HEK293 (cell line): ENCODE data around the gene EPB41L2.

Experiments used
- GLIS2 ChIP-seq: fragments of 450-650 bp; formaldehyde crosslinking; IDR thresholded peaks from 2 replicates; pipeline ENCODE4 v1.5.1; 2016; ENCODE audit warnings: missing biosample characterization, missing genetic modification characterization
- PBX3 ChIP-seq: sonication (generic); formaldehyde crosslinking; IDR thresholded peaks from 2 replicates; pipeline ENCODE4 v1.8.1; 2022; ENCODE audit warnings: mild to moderate bottlenecking, moderate library complexity, missing genetic modification reagents
- TRIM28 ChIP-seq: IDR thresholded peaks from 2 replicates; pipeline ENCODE4 v1.6.1; 2011; ENCODE audit warnings: low read length, control low read depth, borderline replicate concordance
- ZBTB21 ChIP-seq: fragments of 450-650 bp; formaldehyde crosslinking; IDR thresholded peaks from 2 replicates; pipeline ENCODE4 v1.5.1; 2017; ENCODE audit warnings: missing biosample characterization, missing genetic modification characterization
- ZFP41 ChIP-seq: fragments of 450-650 bp; formaldehyde crosslinking; IDR thresholded peaks from 2 replicates; pipeline ENCODE4 v1.5.1; 2016; ENCODE audit warnings: missing biosample characterization, missing genetic modification characterization, borderline replicate concordance
- ZIC2 ChIP-seq: fragments of 450-650 bp; formaldehyde crosslinking; IDR thresholded peaks from 2 replicates; pipeline ENCODE4 v1.5.1; 2016; ENCODE audit warnings: missing biosample characterization, missing genetic modification characterization
- ZNF121 ChIP-seq: fragments of 450-650 bp; formaldehyde crosslinking; IDR thresholded peaks from 2 replicates; pipeline ENCODE4 v1.5.1; 2016; ENCODE audit warnings: missing biosample characterization, missing genetic modification characterization
- ZNF146 ChIP-seq: fragments of 450-650 bp; formaldehyde crosslinking; IDR thresholded peaks from 2 replicates; pipeline ENCODE4 v1.5.1; 2016; ENCODE audit warnings: missing biosample characterization, missing genetic modification characterization
- ZNF155 ChIP-seq: fragments of 450-650 bp; formaldehyde crosslinking; IDR thresholded peaks from 2 replicates; pipeline ENCODE4 v1.5.1; 2016; ENCODE audit warnings: missing biosample characterization, missing genetic modification characterization
- ZNF157 ChIP-seq: fragments of 450-650 bp; formaldehyde crosslinking; IDR thresholded peaks from 2 replicates; pipeline ENCODE4 v1.5.1; 2016; ENCODE audit warnings: missing biosample characterization, missing genetic modification characterization
- ZNF174 ChIP-seq: fragments of 450-650 bp; formaldehyde crosslinking; IDR thresholded peaks from 2 replicates; pipeline ENCODE4 v1.5.0; 2017; ENCODE audit warnings: missing biosample characterization, mild to moderate bottlenecking, missing genetic modification characterization
- ZNF324 ChIP-seq: fragments of 450-650 bp; formaldehyde crosslinking; IDR thresholded peaks from 2 replicates; pipeline ENCODE4 v1.5.1; 2016; ENCODE audit warnings: missing biosample characterization, missing genetic modification characterization
- ZNF37A ChIP-seq: fragments of 450-650 bp; IDR thresholded peaks from 2 replicates; pipeline ENCODE4 v1.5.1; 2018; ENCODE audit warnings: missing biosample characterization, missing genetic modification characterization
- ZNF404 ChIP-seq: fragments of 450-650 bp; formaldehyde crosslinking; IDR thresholded peaks from 2 replicates; pipeline ENCODE4 v1.5.1; 2017; ENCODE audit warnings: missing biosample characterization, missing genetic modification characterization
- ZNF561 ChIP-seq: fragments of 450-650 bp; IDR thresholded peaks from 2 replicates; pipeline ENCODE4 v1.5.1; 2018; ENCODE audit warnings: missing biosample characterization, missing genetic modification characterization, borderline replicate concordance
- ZNF600 ChIP-seq: fragments of 450-650 bp; formaldehyde crosslinking; IDR thresholded peaks from 2 replicates; pipeline ENCODE4 v1.5.1; 2016; ENCODE audit warnings: missing biosample characterization, missing genetic modification characterization
- ZNF658 ChIP-seq: fragments of 450-650 bp; formaldehyde crosslinking; IDR thresholded peaks from 2 replicates; pipeline ENCODE4; 2016; ENCODE audit warnings: missing biosample characterization, missing genetic modification characterization
- ZNF664 ChIP-seq: fragments of 450-650 bp; formaldehyde crosslinking; IDR thresholded peaks from 2 replicates; pipeline ENCODE4 v1.5.1; 2016; ENCODE audit warnings: missing biosample characterization, missing genetic modification characterization
- ZNF677 ChIP-seq: fragments of 450-650 bp; IDR thresholded peaks from 2 replicates; pipeline ENCODE4 v1.5.0; 2018; ENCODE audit warnings: missing biosample characterization, mild to moderate bottlenecking, missing genetic modification characterization, moderate library complexity
- ZNF830 ChIP-seq: fragments of 450-650 bp; IDR thresholded peaks from 2 replicates; pipeline ENCODE4 v1.5.0; 2018; ENCODE audit warnings: missing biosample characterization, missing genetic modification characterization, low read depth, mild to moderate bottlenecking, moderate library complexity
- ZSCAN18 ChIP-seq: fragments of 450-650 bp; formaldehyde crosslinking; IDR thresholded peaks from 2 replicates; pipeline ENCODE4 v1.5.1; 2016; ENCODE audit warnings: missing biosample characterization, missing genetic modification characterization
- TF ChIP-seq, protein P1 (sequence below): fragments of 450-650 bp; formaldehyde crosslinking; IDR thresholded peaks from 2 replicates; pipeline ENCODE4 v1.5.1; 2016; ENCODE audit warnings: missing biosample characterization, missing genetic modification characterization
- TF ChIP-seq, protein P2 (sequence below): fragments of 450-650 bp; formaldehyde crosslinking; IDR thresholded peaks from 2 replicates; pipeline ENCODE4 v1.5.1; 2017; ENCODE audit warnings: missing biosample characterization, missing genetic modification characterization
- TF ChIP-seq, protein P3 (sequence below): fragments of 450-650 bp; formaldehyde crosslinking; IDR thresholded peaks from 2 replicates; pipeline ENCODE4 v1.5.1; 2016; ENCODE audit warnings: missing biosample characterization, missing genetic modification characterization, borderline replicate concordance
- TF ChIP-seq, protein P4 (sequence below): fragments of 450-650 bp; formaldehyde crosslinking; optimal IDR thresholded peaks from 2 replicates; pipeline ENCODE3; 2016; ENCODE audit warnings: missing biosample characterization, mild to moderate bottlenecking, missing genetic modification characterization

Gene EPB41L2

DNA sequence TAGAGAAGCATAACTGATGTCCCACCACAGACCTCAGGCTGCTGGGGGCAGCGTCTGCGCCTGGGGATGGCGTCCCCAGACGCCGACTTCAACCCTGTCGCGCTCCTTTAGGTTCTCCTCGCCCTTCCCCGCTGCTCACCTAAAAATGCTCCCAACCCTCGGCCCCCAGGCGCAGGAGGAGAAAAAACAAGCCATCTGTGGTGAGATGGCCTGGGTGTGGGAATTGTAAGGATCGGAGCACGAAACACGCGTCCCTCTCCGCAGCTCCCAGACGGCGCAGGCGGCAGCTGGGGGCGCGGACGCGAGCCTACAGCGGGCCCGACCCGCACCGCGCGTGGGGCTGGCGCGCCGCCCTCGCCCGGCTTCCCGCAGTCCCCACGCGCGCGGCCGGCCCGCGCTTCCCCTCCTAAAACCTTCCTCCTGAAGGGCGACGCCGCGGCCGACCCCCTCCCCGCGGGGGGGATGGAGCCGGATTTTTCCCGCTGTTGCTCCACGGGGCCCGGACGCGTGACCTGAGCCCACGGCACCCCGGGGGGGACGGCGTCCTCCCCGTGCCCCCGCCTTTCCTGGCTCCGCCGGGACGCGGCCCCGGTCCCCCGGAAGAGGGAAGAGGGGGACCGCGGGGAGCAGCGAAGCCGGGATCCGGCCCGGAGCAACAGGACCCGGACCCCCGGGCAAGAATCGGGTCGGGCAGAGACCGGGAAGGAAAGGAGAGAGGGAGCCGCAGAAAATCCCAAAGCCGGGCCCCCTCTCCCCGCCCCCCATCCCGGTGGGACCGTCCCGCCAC lies 611 bp downstream of the EPB41L2 start (continued):
- TF ChIP-seq, protein P1, sequence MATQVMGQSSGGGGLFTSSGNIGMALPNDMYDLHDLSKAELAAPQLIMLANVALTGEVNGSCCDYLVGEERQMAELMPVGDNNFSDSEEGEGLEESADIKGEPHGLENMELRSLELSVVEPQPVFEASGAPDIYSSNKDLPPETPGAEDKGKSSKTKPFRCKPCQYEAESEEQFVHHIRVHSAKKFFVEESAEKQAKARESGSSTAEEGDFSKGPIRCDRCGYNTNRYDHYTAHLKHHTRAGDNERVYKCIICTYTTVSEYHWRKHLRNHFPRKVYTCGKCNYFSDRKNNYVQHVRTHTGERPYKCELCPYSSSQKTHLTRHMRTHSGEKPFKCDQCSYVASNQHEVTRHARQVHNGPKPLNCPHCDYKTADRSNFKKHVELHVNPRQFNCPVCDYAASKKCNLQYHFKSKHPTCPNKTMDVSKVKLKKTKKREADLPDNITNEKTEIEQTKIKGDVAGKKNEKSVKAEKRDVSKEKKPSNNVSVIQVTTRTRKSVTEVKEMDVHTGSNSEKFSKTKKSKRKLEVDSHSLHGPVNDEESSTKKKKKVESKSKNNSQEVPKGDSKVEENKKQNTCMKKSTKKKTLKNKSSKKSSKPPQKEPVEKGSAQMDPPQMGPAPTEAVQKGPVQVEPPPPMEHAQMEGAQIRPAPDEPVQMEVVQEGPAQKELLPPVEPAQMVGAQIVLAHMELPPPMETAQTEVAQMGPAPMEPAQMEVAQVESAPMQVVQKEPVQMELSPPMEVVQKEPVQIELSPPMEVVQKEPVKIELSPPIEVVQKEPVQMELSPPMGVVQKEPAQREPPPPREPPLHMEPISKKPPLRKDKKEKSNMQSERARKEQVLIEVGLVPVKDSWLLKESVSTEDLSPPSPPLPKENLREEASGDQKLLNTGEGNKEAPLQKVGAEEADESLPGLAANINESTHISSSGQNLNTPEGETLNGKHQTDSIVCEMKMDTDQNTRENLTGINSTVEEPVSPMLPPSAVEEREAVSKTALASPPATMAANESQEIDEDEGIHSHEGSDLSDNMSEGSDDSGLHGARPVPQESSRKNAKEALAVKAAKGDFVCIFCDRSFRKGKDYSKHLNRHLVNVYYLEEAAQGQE = no peak
- TF ChIP-seq TRIM28 (no peak), ZIC2 (tag by site-specific recombination) (peak; percentile 35; the same call in 1 of the 2 replicates), ZNF174 (tag by site-specific recombination) (no peak), ZFP41 (tag by site-specific recombination) (no peak), PBX3 (CRISPR knock-in tag) (peak; percentile 68; the same call in 1 of the 2 replicates), ZNF658 (tag by site-specific recombination) (no peak), ZNF600 (tag by site-specific recombination) (no peak), ZBTB21 (tag by site-specific recombination) (no peak), ZSCAN18 (no peak), ZNF121 (tag by site-specific recombination) (no peak), ZNF677 (tag by site-specific recombination) (0 out of 2 replicates have a peak, but pooled peaks have one; percentile 45), ZNF157 (no peak), ZNF561 (tag by site-specific recombination) (no peak), ZNF830 (tag by site-specific recombination) (no peak), ZNF404 (tag by site-specific recombination) (no peak), ZNF155 (tag by site-specific recombination) (no peak), ZNF37A (tag by site-specific recombination) (no peak), ZNF324 (no peak), GLIS2 (peak; percentile 68), ZNF146 (tag by site-specific recombination) (no peak), ZNF664 (tag by site-specific recombination) (no peak)
- TF ChIP-seq, protein P2, sequence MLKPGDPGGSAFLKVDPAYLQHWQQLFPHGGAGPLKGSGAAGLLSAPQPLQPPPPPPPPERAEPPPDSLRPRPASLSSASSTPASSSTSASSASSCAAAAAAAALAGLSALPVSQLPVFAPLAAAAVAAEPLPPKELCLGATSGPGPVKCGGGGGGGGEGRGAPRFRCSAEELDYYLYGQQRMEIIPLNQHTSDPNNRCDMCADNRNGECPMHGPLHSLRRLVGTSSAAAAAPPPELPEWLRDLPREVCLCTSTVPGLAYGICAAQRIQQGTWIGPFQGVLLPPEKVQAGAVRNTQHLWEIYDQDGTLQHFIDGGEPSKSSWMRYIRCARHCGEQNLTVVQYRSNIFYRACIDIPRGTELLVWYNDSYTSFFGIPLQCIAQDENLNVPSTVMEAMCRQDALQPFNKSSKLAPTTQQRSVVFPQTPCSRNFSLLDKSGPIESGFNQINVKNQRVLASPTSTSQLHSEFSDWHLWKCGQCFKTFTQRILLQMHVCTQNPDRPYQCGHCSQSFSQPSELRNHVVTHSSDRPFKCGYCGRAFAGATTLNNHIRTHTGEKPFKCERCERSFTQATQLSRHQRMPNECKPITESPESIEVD = no peak
- TF ChIP-seq, protein P3, sequence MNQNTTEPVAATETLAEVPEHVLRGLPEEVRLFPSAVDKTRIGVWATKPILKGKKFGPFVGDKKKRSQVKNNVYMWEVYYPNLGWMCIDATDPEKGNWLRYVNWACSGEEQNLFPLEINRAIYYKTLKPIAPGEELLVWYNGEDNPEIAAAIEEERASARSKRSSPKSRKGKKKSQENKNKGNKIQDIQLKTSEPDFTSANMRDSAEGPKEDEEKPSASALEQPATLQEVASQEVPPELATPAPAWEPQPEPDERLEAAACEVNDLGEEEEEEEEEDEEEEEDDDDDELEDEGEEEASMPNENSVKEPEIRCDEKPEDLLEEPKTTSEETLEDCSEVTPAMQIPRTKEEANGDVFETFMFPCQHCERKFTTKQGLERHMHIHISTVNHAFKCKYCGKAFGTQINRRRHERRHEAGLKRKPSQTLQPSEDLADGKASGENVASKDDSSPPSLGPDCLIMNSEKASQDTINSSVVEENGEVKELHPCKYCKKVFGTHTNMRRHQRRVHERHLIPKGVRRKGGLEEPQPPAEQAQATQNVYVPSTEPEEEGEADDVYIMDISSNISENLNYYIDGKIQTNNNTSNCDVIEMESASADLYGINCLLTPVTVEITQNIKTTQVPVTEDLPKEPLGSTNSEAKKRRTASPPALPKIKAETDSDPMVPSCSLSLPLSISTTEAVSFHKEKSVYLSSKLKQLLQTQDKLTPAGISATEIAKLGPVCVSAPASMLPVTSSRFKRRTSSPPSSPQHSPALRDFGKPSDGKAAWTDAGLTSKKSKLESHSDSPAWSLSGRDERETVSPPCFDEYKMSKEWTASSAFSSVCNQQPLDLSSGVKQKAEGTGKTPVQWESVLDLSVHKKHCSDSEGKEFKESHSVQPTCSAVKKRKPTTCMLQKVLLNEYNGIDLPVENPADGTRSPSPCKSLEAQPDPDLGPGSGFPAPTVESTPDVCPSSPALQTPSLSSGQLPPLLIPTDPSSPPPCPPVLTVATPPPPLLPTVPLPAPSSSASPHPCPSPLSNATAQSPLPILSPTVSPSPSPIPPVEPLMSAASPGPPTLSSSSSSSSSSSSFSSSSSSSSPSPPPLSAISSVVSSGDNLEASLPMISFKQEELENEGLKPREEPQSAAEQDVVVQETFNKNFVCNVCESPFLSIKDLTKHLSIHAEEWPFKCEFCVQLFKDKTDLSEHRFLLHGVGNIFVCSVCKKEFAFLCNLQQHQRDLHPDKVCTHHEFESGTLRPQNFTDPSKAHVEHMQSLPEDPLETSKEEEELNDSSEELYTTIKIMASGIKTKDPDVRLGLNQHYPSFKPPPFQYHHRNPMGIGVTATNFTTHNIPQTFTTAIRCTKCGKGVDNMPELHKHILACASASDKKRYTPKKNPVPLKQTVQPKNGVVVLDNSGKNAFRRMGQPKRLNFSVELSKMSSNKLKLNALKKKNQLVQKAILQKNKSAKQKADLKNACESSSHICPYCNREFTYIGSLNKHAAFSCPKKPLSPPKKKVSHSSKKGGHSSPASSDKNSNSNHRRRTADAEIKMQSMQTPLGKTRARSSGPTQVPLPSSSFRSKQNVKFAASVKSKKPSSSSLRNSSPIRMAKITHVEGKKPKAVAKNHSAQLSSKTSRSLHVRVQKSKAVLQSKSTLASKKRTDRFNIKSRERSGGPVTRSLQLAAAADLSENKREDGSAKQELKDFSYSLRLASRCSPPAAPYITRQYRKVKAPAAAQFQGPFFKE = no peak
- TF ChIP-seq, protein P4, sequence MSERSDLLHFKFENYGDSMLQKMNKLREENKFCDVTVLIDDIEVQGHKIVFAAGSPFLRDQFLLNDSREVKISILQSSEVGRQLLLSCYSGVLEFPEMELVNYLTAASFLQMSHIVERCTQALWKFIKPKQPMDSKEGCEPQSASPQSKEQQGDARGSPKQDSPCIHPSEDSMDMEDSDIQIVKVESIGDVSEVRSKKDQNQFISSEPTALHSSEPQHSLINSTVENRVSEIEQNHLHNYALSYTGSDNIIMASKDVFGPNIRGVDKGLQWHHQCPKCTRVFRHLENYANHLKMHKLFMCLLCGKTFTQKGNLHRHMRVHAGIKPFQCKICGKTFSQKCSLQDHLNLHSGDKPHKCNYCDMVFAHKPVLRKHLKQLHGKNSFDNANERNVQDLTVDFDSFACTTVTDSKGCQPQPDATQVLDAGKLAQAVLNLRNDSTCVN = peak; percentile 78
